OCI-LY3 (cell line): Measurements from ENCODE around the gene SYNDIG1L.

Source experiments
- H2AFZ ChIP-seq: fragments of 200-600, 300-600 bp; shearing (Covaris generic); 2 replicates; pipeline ENCODE4 v1.6.0; 2014; ENCODE audit warnings: antibody characterized with exemption, low read depth, low read length
- H3K27ac ChIP-seq: fragments of 200-600, 300-600 bp; sonication (generic); 2 replicates; pipeline ENCODE4 v1.5.1; 2014; ENCODE audit warnings: mild to moderate bottlenecking, low read length, moderate library complexity, mixed read lengths
- H3K27me3 ChIP-seq: fragments of 200-600, 300-600 bp; sonication (generic); 2 replicates; pipeline ENCODE4 v1.6.1; 2014; ENCODE audit warnings: low read depth, low read length, mixed read lengths
- H3K36me3 ChIP-seq: fragments of 200-600, 300-600 bp; sonication (generic); replicated peaks from 2 replicates; pipeline ENCODE3; 2014; ENCODE audit warnings: low read depth, low read length, mixed read lengths
- H3K4me1 ChIP-seq: fragments of 300-600, 200-600 bp; sonication (generic); 2 replicates; pipeline ENCODE4 v1.6.1; 2014; ENCODE audit warnings: low read length, mixed read lengths
- H3K4me2 ChIP-seq: fragments of 200-600, 300-600 bp; sonication (generic); 2 replicates; pipeline ENCODE4 v1.6.1; 2014; ENCODE audit warnings: low read length, mixed read lengths
- H3K4me3 ChIP-seq: fragments of 300-600, 200-600 bp; sonication (generic); 2 replicates; pipeline ENCODE4 v1.5.1; 2014; ENCODE audit warnings: antibody characterized with exemption, mild to moderate bottlenecking, low read length, moderate library complexity
- H3K79me2 ChIP-seq: fragments of 300-600, 200-600 bp; shearing (Covaris generic); 2 replicates; pipeline ENCODE4 v1.6.1; 2014; ENCODE audit warnings: mild to moderate bottlenecking, low read length, mixed read lengths
- H3K9ac ChIP-seq: fragments of 300-600, 200-600 bp; shearing (Covaris generic); 2 replicates; pipeline ENCODE4 v1.6.0; 2014; ENCODE audit warnings: mild to moderate bottlenecking, low read length, moderate library complexity
- H3K9me3 ChIP-seq: fragments of 200-600, 300-600 bp; shearing (Covaris generic); 2 replicates; pipeline ENCODE4 v1.6.1; 2014; ENCODE audit warnings: low read length, mixed read lengths; ENCODE audit not compliant: insufficient read depth
- H4K20me1 ChIP-seq: fragments of 200-600, 300-600 bp; sonication (generic); 2 replicates; pipeline ENCODE4 v1.6.1; 2016; ENCODE audit warnings: low read length, mixed read lengths; ENCODE audit not compliant: insufficient read depth
- CTCF ChIP-seq: fragments of 200-600, 300-600 bp; sonication (generic); IDR thresholded peaks from 2 replicates; pipeline ENCODE4 v1.5.1; 2014; ENCODE audit warnings: antibody characterized with exemption, low read length, low read depth
- EZH2phosphoT487 ChIP-seq: fragments of 200-600 bp; shearing (Covaris generic); IDR thresholded peaks from 2 replicates; pipeline ENCODE4 v1.6.1; 2018; ENCODE audit warnings: antibody characterized with exemption, mixed run types, low read depth

SYNDIG1L gene

DNA sequence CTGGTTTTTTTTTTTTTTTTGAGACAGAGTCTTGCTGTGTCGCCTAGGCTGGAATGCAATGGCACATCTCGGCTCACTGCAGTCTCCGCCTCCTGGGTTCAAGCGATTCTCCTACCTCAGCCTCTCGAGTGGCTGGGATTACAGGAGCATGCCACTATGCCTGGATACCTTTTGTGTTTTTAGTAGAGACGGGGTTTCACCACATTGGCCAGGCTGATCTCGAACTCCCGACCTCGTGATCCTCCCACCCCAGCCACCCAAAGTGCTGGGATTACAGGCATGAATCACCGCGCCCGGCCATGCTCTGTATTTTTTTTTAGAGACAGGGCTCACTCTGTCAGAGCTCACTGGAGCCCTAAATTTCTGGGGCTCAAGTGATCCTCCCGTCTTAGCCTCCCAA is 45.2 kb downstream of the SYNDIG1L start:
- H3K4me1 ChIP-seq, result no peaks in the 10 kb centered on the region
- no peak for TF ChIP-seq CTCF
- no peak for TF ChIP-seq EZH2phosphoT487
- no peaks in the 10 kb centered on the region for H3K36me3 ChIP-seq
- H3K4me2 ChIP-seq, result no peak overlapping the region
- no peak overlapping the region for H3K4me3 ChIP-seq
- H3K79me2 ChIP-seq, result no peaks in the 10 kb centered on the region
- no peak overlapping the region for H2AFZ ChIP-seq
- H4K20me1 ChIP-seq, result no peaks in the 10 kb centered on the region
- no peaks in the 10 kb centered on the region for H3K27me3 ChIP-seq
- H3K9ac ChIP-seq, result no peak overlapping the region
- no peaks in the 10 kb centered on the region for H3K9me3 ChIP-seq
- H3K27ac ChIP-seq, result no peak overlapping the region

- Histone ChIP-seq H2AFZ (no peak overlapping the region), H3K9ac (no peak overlapping the region), H3K36me3 (no peaks in the 10 kb centered on the region), H3K27me3 (no peaks in the 10 kb centered on the region), H4K20me1 (no peaks in the 10 kb centered on the region), H3K4me2 (no peak overlapping the region), H3K4me3 (no peak overlapping the region), H3K4me1 (no peaks in the 10 kb centered on the region), H3K9me3 (no peaks in the 10 kb centered on the region), H3K79me2 (no peaks in the 10 kb centered on the region), H3K27ac (no peak overlapping the region)
- TF ChIP-seq EZH2phosphoT487 (no peak), CTCF (no peak)
Observed at GRCh38 chr14:74380172-74380571, 45.8 kb downstream of the SYNDIG1L start.

DNA sequence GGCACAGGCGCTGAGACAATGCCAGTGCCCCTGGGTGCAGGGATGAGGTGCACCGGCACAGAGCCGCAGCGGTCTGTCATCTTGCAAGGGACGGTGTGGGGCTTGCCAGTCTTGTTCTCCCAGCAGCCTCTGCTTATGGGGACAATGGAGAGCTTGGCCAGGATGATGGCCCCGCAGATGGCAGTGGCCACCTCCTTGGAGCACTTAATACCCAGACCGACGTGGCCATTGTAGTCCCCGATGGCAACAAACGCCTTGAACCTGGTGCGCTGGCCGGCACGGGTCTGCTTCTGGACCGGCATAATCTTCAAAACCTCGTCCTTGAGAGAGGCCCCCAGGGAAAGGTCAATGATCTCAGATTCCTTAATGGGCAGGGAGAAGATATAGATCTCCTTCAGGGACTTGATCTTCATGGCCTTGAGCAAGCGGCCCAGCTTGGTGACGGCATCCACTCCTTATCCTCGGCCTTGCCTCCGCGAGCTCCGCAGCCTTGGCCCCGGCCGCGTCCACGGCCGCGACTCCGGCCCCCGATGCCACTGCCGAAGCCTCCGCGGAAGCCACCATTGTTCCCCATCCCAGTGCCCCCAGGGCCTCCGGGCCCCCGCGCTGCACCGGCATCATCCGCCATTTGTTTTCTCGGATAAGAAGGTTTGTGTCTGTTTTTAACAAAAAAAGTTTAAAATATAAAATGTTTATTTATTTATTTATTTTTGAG is 47.9 kb downstream of the SYNDIG1L start:
- Histone ChIP-seq H3K27me3 (no peaks in the 10 kb centered on the region), H3K4me1 (no peaks in the 10 kb centered on the region), H2AFZ (no peak overlapping the region), H3K27ac (no peak overlapping the region), H3K79me2 (no peaks in the 10 kb centered on the region), H3K4me3 (no peak overlapping the region), H3K36me3 (no peaks in the 10 kb centered on the region), H3K4me2 (no peak overlapping the region), H3K9ac (no peak overlapping the region), H4K20me1 (no peaks in the 10 kb centered on the region), H3K9me3 (no peaks in the 10 kb centered on the region)
- TF ChIP-seq EZH2phosphoT487 (no peak), CTCF (no peak)

DNA sequence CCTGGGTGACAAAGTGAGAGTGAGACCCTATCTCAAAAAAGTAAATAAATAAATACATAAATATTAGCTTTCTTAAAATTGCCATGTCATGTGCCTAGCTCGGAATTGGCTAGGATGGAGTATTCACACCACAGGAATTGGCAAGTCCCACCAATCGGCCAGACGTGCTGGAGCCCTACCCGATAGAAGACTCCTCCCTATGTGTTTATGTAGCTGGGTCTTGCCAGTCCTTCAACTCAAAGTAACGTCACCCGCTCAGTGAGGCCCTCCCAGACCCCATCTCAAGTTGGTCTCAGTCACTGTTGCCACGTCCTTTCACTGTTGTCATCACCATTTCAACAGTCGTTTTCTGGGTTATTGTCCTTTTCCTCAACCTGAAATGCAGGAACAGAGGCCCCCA is 57.6 kb downstream of the SYNDIG1L start:
- Histone ChIP-seq H3K4me3 (no peak overlapping the region), H3K36me3 (no peaks in the 10 kb centered on the region), H3K9ac (no peak overlapping the region), H3K79me2 (no peaks in the 10 kb centered on the region), H3K4me1 (no peaks in the 10 kb centered on the region), H4K20me1 (no peaks in the 10 kb centered on the region), H3K4me2 (no peak overlapping the region), H3K9me3 (no peaks in the 10 kb centered on the region), H2AFZ (no peak overlapping the region), H3K27me3 (peaks cover 13% of the 10 kb centered on the region), H3K27ac (no peak overlapping the region)
- TF ChIP-seq CTCF (no peak), EZH2phosphoT487 (no peak)
